C4-2B (cell line): ENCODE data around the gene CREB5.

Source experiments
- H3K27ac ChIP-seq: fragments of 450-650 bp; 2 replicates; pipeline ENCODE4 v1.5.1; 2017
- CTCF ChIP-seq: fragments of 450-650 bp; conservative IDR thresholded peaks from 2 replicates; pipeline ENCODE4 v1.5.1; 2017; ENCODE audit warnings: mild to moderate bottlenecking
- ZFX ChIP-seq: fragments of 450-650 bp; IDR thresholded peaks from 2 replicates; pipeline ENCODE4 v1.6.1; 2017

CREB5 gene

GRCh38 chr7:28684650-28685241 lies 272.4 kb downstream of the CREB5 start:
- no peak for TF ChIP-seq CTCF
- no peak for TF ChIP-seq ZFX
- H3K27ac ChIP-seq, result peak overlapping the region; percentile 16; the same call in 1 of the 2 replicates

- peak overlapping the region; percentile 16; the same call in 1 of the 2 replicates for H3K27ac ChIP-seq
- TF ChIP-seq CTCF (no peak), ZFX (no peak)
Observed at GRCh38 chr7:28685242-28685643, 272.9 kb downstream of the CREB5 start.

GRCh38 chr7:28685644-28686417 lies 273.5 kb downstream of the CREB5 start:
- H3K27ac ChIP-seq, result peak overlapping the region; percentile 16

GRCh38 chr7:28686418-28686800 lies 274.1 kb downstream of the CREB5 start:
- TF ChIP-seq ZFX (no peak), CTCF (no peak)
- H3K27ac ChIP-seq, result no peak overlapping the region; the same call in 1 of the 2 replicates

More at GRCh38 chr7:28685644-28686417, 273.5 kb downstream of the CREB5 start:
- no peak for TF ChIP-seq CTCF
- TF ChIP-seq ZFX, result no peak

- TF ChIP-seq CTCF, result no peak
- TF ChIP-seq ZFX, result no peak
- no peak overlapping the region for H3K27ac ChIP-seq
Observed at GRCh38 chr7:28687537-28687936, 275.2 kb downstream of the CREB5 start.

GRCh38 chr7:28688174-28688573 lies 275.9 kb downstream of the CREB5 start:
- H3K27ac ChIP-seq, result no peak overlapping the region
- no peak for TF ChIP-seq CTCF

GRCh38 chr7:28688651-28689050 lies 276.3 kb downstream of the CREB5 start:
- no peak for TF ChIP-seq CTCF
- no peak for TF ChIP-seq ZFX

More at GRCh38 chr7:28688651-28689050, 276.3 kb downstream of the CREB5 start:
- H3K27ac ChIP-seq, result no peak overlapping the region
